Iris pigment epithelial cell (primary cell): ENCODE results near the gene HMGCS2.
A peak's percentile ranks its signal among the peaks of the same experiment; 100 is the strongest.
"Not testable (repeated sequence)": the region's sequence is repeated elsewhere in the genome, so short reads cannot be mapped to it uniquely, and the experiment has no call there.

Experiments
- DNase-seq: peaks from one replicate; pipeline ENCODE4 v3.0.0-alpha.2; 2011; ENCODE audit warnings: low read depth

The HMGCS2 gene

DNA sequence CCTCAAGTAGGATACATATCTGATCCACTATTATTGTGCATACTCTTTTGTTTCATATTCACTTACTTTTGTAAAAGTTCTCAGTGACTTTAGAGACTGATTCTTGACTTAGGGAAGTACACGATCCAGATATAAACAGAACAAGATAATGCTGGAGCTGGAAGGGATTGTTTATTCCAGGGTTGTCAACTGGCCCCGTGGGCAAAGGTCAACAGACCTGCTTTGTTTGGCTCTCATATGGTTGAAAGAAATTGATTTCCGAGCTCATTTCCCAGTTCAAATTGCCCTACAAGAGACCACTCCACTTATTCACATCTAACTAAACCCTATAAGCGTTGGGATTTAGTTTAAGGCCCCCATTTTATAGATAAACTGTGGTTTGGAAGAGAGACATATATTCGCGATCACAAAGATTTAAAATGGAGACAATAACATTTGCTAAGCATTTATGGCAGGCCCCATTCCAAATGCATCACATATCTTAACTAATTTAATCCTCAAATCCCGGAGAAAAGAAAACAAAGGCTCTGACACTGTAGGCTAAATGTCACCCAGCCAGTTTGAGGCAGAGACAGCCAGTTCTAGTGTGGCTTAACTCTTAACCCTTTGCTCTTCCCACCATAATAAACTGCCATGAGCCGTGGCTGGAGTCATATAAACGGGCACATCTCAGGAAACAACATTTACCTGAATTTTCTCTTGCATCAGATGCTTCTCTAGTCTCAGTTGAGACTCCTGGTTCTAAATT lies 21.9 kb upstream of the HMGCS2 start:
- no peak for DNase-seq

DNA sequence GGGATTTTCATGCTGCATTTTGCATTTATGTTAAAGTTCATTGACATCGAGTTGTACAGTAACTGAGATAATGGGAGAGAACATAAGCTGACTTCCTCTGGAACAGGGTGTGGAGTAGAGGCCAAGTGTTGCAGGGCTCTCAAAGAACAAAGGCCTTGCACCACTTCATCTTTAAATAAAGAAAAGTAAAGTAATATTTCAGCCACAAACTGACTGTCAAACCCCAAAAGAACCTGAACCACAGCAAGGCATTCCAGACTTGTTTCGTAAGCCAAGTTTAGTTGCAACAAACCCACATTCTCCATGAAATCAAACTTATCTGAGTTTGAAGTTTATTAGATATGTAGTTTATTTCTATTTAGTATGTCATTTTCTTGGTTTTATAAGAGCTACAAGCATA lies 19.1 kb upstream of the HMGCS2 start:
- DNase-seq: peak; percentile 44

DNA sequence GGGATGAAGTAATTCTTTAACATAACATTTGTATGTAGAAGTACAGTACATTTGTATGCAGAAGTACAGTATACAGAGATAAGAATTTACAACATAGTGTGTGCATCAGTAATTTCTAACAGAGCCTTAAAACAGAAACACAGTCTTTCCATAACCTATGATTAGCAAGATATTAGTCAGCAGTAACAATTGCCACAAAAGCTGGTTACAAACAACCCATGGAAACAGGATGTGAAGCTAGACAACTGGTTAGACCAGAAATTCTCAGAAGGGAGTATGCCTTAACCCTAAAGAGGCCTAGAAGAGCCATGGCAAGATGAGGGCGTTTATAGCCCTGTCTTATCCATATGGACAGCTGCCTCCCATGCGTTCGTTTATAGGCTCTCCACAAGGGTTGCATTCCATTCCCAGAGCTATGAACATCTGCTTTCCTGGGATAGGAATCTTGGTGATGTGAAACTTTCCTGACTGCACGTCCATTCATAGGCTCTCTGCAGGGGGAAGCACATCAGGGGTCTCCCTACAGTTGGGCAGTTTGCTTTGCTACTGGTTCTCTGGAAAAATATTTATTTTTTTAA lies 17.9 kb upstream of the HMGCS2 start:
- DNase-seq: not testable (repeated sequence)

DNA sequence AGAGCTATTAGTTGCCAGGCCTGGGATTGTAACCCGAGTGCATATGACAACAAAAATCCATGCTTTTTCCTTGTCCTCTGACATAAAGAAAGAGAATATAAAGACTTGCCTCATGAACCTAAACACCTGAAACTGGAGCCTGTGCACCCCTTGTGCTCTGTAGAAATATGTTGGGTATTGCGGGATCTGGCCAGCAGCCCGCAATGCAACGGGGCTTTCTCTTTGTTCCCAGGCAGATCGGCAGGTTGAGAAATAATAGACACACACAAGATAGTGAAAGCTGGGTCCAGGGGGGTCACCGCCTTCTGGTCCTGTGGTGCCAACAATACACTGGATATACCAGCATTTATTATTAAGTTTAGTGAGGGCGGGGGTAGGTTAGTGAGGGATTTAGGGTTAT lies 17.3 kb upstream of the HMGCS2 start:
- not testable (repeated sequence) for DNase-seq

DNA sequence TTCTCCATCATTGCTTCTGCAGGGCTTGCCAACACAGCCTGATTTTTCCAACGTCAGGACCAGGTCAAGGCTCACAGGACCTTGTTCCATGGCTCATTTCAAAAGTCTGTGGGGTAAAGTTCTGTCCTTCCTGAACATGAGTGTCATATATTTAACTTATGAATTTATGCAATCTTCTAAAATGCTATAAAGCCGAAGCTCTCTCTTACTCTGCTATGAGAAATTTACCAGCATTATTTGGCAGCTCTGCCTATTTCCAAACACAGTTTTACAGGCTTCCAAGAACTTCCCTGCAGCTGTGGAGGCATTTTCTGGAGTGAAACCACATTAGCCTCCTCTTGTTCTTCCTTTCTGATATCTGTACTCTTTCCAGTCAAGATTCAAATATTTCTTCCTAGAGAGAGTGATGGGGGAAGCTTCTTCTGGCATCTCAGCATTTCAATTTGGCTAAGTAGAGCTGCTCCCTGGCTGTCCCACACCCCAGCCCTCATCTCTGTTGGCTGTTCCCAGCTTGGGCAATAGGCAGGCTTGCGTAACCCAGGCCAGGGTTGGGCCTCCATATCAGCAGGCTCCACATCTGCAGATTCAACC lies 15.6 kb upstream of the HMGCS2 start:
- DNase-seq: peak; percentile 43

DNA sequence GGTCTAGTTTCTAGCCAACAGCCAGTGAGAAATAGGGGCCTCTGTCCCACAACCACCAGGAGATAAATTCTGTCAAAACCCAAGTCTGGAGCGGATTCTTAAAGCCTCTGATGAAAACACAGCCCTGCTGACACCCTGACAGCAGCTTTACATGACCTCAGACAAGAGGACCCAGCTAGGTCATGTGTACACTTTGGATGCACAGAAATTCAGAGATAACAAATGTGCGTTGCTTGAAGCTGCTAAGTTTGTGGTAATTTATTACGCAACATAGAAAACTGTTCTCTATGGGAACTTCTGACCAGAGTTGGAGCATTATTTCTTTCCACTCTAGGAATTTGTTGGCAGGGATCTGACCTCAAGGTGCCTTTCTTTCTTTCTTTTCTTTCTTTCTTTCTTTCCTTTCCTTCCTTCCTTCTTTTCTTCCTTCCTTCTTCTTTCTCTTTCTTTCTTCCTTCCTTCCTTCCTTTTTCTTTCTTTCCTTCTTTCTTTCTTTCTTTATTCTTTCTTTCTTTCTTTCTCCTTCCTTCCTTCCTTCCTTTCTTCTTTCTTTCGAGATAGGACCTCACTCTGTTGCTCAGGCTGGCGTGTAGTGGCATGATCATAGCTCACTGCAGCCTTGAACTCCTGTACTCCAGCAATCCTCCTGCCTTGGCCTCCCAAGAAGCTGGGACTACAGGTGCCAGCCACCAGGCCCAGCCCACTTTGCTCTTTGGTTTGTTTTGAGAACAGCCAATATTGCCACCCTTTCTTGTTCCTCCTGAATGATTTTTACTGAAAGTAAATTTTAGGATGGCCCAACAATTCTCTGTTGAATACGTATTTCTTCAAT lies 14.9 kb upstream of the HMGCS2 start:
- peak; percentile 77 for DNase-seq

DNA sequence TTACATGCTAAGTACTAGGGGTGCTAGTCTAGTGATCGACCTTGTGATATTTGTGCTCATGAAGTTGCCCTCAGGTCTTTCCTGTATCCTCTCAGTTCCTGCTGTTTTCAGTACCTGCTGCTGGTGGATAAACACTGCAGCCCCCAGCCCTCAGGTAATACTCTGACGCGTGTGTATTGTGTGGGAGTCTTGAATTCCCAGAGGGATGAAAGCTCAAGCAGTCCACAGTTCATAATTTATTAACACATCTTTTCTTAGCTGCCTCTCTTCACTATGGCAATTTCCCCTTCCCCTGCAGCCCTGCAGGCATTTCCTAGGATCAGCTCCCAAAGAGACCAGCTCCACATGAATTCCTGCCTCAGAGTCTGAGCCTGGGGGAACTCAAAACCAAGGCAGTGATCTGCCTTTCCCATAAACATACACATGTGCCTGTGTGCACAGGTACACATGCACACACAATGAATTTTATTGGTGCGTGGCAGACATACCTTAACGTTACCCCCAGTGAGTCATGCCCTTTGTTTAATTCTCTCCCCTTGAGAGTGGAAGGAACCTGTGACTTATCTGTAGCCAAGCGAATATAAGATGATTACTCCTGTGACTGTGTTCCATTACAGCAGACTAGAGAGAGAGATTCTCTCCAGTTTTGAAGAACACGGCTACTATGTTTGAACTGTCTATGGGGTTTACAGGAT lies 14.1 kb upstream of the HMGCS2 start:
- DNase-seq: no peak

DNA sequence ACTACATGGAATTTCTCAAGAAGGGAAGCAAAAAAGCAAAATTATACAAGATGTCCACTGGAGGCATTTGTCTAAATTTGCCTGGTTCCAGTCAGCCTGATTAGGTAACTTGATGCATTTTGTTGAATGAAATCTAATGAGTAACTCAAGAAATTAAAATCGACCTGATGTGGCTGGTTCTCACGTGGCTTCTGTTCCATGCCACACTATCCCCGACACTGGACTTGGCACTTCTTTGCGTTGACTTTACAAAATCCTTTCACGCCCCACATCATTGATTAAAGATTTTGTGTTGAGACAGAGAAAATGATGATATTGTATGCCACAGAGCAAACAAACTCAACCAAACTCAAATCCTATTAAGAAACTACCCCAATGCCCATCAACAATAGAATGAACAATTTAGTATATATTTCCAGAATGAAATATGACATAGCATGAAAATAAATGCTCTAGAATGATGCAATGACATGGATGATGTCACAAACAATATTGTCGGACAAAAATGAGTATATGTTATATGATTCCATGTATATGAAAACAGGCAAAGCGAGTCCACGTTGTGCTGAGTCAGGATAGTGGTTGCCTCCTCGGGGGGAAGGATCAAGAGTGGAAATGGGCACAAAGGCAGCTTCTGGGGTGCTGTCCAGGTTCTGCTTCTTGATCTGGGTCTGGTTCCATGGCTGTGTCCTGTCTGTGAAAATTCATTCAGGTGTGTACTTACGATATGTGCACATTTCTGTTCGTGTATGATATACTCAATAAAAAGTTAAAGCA lies 12.9 kb upstream of the HMGCS2 start:
- DNase-seq: no peak

DNA sequence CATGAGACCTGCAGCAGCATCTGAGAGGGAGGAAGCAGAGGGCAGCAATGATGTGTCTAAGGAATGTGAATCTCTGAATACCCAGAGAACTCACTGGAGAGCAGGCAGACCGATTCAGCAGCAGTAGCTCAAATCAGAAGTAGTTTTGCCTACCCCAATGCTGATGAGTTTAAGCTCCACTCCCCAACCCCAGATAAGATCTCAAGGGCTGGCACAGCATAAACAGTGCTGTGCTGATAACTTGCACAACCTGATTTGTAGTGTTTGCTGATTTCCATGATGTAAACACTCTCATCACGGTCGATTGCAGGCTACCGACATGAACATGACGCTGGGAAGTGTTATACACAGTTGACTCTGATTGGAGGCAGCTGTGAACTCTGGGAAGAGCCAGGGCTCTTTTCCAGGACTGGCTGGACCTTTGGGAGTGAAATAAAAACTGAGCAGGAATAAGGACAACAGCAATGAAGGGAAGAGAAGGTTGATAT lies 11.2 kb upstream of the HMGCS2 start:
- peak; percentile 36 for DNase-seq

DNA sequence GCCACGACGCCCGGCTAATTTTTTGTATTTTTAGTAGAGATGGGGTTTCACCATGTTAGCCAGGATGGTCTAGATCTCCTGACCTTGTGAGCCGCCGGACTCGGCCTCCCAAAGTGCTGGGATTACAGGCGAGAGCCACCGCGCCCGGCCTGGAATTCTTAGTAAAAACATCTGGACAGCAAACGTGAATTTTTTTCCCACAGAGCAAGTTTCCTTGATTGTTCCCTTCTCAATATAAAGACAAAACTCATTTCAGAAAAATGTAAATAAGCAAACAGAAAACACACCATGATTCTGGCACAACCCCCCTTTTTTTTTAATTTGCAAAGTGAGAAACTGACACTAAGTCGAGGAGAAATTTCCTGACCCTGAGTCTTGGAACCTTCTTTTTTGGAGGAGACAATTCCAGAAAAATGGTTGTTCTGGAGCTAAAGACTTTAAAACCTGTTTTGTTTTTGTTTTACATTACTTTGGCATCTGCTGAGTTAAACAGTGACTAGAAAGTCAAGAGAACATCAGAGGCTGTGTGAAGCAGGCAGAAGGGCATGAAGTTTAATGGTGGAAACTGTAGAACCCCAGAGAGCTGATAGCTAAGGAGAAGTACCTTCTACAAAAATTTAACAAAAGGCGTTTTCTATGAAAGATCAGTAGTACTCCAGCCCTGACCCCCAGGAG lies 10.3 kb upstream of the HMGCS2 start:
- DNase-seq: no peak

DNA sequence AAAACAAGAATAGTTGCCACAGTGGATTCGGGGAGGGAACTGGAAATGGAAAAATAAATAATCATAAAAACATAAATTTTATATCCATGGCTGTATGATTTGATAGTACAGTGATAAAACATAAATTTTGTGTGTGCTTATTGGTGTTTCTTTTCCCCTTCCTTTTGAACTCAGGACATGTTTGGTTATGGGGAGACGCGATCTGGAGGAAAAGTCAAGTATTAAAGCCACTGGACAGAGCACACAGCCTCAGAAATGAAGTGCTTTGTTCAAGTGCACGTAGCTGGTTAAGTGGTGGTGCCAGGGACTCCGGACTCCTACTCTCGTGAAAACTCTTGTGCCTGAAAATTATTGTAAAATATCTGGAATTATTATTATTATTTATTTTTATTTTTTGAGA lies 9.7 kb upstream of the HMGCS2 start:
- DNase-seq: no peak

DNA sequence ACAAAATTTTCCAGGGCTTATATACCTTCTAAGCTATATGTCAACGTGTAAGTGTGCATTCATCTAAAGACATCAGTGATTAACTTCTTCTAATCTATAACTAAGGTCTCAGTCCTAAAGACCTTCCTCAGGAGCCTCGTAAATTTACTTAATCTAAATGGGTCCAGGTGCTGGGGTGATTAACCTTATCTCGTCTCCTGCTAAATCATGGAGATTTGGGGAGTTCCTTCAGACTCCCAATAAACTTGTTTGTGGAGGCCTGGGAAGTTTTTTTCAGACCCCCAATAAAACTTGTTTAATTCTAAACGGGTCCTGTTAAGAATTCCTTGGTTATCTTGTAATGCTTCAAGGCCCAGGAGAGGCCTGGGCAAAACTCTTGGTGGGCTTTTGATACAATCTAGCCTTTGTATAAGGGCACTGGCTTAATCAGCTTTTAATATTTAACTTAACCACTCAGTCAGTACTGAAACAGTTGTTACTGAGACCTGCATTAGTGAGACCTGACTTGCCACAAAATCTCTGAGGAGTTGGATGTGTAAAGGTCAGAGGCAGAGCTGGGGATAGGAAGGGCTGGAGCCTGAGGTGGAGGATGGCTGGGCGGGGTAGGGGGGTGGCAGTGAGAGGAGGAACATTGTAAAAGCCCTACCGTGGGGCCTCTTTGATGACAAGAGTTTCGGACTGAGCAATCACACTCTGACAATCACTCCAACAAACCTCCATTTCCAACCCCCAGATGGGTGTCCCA lies 6.2 kb upstream of the HMGCS2 start:
- DNase-seq: no peak

DNA sequence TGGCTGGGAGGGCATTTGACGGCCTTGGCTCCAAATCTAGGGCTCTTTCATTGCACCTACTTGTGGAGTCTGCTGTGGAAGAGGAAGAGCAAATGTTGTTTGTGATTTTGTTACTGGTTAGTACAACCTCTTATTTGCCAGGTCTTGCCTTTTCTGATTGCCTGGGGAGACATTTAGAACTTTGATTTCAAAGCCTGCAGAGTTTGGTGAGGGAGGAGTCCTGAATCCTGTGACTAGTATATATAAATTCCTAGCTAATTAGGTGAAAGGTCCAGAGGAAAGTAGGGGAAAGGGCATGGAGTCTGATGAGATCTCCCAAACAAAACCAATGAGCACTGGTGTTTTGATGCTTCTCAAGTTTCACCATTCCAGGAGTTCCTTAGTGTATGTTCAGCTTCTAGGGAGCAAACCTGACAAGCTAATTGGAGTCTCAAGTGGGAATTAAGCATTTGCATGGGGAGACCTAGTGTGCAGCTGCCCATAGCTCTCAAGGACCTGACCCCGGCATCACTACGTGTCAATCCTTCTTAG lies 5.1 kb upstream of the HMGCS2 start:
- DNase-seq: peak; percentile 34

DNA sequence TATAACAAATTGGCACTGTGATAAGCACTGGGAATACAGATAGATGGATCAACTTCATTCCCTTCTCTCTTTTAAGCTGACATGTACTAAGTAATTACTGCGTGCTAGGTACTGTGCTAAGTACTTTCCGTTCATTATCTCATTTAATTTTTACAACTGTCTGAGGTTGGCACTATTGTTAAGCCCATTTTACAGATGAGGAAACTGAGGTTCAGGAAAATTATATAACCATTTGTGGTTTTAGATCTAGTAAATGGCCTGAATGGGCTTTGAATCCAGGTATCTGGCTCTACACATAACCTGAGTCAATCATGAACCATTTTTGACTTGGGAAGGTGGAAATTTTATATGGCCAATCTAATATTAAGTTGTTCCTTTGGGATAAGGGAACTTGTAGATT lies 3.6 kb upstream of the HMGCS2 start:
- no peak for DNase-seq

DNA sequence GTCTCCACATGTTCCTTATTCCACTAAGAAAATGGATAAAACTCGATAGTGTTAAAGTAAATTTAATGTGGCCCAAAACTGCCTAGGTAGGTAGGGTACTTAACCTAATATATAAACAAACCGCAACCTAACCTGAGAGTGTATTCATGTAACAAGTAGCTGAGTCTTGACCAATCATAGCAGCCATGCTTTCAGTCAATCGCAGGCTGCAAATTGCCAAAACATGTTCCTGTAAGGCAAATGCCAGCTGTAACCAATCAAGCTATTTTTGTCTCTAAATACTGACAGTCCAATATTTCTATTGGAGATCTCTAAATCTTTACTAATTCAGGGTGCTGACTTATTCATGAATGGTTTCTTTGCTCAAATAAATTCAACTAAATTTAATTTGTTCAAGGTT lies 3.1 kb upstream of the HMGCS2 start:
- no peak for DNase-seq

DNA sequence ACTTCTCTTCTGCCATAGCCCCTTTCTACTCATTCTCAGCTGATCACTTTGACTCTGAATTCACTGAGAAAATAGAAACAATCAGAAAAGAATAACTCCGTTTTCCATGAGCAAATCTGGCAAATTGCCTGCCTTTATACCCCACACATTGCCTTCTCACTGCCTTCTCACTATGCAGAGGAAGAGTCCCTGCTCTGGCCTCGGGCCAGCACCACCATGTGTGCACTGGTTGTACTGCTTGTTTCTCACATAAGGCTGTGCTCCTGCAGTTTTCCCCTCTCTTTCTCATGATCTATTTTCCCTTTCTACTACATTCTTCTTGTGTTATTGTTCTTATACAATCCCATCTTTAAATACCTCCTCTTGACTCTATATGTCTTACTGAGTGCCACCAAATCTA lies 2.3 kb upstream of the HMGCS2 start:
- DNase-seq: no peak

DNA sequence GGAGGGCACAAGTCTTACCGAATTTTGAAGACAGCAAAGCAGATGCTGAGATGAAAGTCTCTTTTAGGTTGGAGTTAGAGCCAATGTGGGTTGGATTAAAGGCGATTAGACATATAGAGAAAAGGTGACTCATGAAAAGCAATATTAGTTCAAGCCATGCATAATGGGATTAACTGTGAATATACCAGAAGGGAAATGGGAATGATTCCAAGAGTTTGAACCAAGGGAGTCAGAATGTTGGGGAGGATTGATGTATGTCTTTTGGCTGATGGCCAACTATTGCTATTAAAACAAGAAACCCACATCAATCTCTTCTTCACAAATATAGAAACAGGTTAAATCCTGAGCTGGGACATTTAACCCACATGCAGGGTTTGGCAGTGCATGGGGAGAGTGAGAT lies 1.2 kb downstream of the HMGCS2 start:
- no peak for DNase-seq

DNA sequence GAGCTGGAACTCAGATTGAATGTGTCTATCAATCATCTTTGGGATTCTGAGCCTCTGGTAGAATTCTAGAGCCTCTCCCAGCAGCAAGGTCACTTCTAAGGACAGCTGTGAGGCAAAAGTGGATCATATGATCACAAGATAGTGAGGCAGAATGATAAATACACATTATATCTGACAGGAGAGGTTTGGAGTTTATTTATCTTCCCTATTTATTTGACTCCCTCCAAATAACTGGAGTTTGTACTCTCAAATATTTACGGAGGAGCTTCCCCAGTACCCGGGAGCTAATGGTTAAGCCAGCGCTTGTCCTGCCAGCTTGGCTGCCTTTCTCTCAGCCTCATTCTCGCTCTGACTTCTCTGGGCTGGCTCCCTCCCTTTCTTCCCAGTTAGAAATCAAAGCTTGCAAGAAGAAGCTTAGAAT lies 2.3 kb downstream of the HMGCS2 start:
- DNase-seq: no peak

DNA sequence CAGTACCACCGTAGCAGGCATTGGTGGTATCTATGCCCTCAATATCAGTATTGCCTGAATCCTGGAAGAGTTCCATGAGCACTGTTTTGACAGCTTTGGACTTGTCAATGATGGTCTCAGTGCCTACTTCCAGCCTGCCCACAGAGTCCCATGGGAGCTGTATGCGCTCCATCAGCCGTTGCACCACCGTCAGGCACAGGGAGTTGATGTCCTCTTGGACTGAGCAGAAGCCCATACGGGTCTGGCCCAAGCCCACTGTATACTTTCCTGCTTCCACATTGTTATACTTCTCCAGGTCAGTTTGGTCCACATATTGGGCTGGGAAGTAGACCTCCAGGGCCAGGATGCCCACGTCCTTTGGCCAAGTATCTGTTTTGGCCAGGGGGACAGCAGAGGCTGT lies 4.5 kb downstream of the HMGCS2 start:
- no peak for DNase-seq

DNA sequence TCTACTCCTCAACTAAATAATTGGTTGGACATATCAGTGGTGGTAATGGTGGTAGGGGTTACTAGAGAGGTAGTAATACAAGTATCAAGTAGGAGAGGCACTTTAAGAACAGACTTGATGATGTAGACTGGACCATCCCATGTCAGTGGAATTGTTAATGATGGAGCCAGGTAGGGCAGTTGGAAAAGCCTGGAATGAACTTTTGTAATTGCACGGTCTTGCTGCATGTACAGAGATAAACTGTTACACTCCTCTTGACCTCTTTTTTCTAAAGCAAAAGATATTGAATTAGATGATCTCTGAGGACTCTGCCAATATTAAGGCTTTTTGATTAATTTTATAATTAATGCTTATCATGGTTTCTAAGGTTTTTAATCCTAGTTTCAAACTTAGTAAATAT lies 5.8 kb downstream of the HMGCS2 start:
- DNase-seq: no peak
